Neural cell (in vitro differentiated cells): Measurements from ENCODE around the gene PRSS35. TPM values are rescaled to one million over a fixed set of nuclear protein-coding genes. Genes with fewer than 3 reads are reported as not detected.

ENCODE experiments used
- H2AFZ ChIP-seq: fragments of 200-600, 300-800 bp; sonication (generic), shearing (Covaris generic); 2 replicates; pipeline ENCODE4 v1.6.0; 2014; ENCODE audit warnings: low read depth, mild to moderate bottlenecking, antibody characterized with exemption, low read length, moderate library complexity
- H3F3A ChIP-seq: fragments of 200-600 bp; shearing (Covaris generic); 2 replicates; pipeline ENCODE4 v1.6.1; 2016; ENCODE audit warnings: mild to moderate bottlenecking, moderate library complexity, mixed read lengths, antibody characterized with exemption, low read length; ENCODE audit not compliant: insufficient read depth, poor library complexity, severe bottlenecking
- H3K27ac ChIP-seq: fragments of 200-600, 300-800 bp; sonication (generic), shearing (Covaris generic); 2 replicates; pipeline ENCODE4 v1.5.1; 2014; ENCODE audit warnings: mild to moderate bottlenecking, low read length, moderate library complexity
- H3K27me3 ChIP-seq: fragments of 300-800, 200-600 bp; sonication (generic), shearing (Covaris generic); 2 replicates; pipeline ENCODE4 v1.6.0; 2014; ENCODE audit warnings: mild to moderate bottlenecking, low read depth, low read length, moderate library complexity; ENCODE audit not compliant: insufficient read depth
- H3K36me3 ChIP-seq: fragments of 300-800, 200-600 bp; sonication (generic), shearing (Covaris generic); 2 replicates; pipeline ENCODE4 v1.5.1; 2014; ENCODE audit warnings: mild to moderate bottlenecking, antibody characterized with exemption, low read length, moderate library complexity; ENCODE audit not compliant: insufficient read depth
- H3K4me2 ChIP-seq: fragments of 300-800, 200-600 bp; sonication (generic), shearing (Covaris generic); 2 replicates; pipeline ENCODE4 v1.6.0; 2014; ENCODE audit warnings: mild to moderate bottlenecking, low read length
- H3K4me3 ChIP-seq: fragments of 300-800, 200-600 bp; sonication (generic), shearing (Covaris generic); 2 replicates; pipeline ENCODE4 v1.5.1; 2014; ENCODE audit warnings: mild to moderate bottlenecking, low read length, moderate library complexity
- H3K79me2 ChIP-seq: fragments of 200-600 bp; shearing (Covaris generic); replicated peaks from 2 replicates; pipeline ENCODE4 v1.6.0; 2014; ENCODE audit warnings: mild to moderate bottlenecking, low read length, moderate library complexity; ENCODE audit not compliant: insufficient read depth
- H3K9ac ChIP-seq: fragments of 300-800, 200-600 bp; sonication (generic), shearing (Covaris generic); 2 replicates; pipeline ENCODE4 v1.6.1; 2016; ENCODE audit warnings: mild to moderate bottlenecking, low read length, mixed read lengths
- H3K9me2 ChIP-seq: fragments of 200-600 bp; shearing (Covaris generic); 2 replicates; pipeline ENCODE4 v1.6.1; 2016; ENCODE audit warnings: mild to moderate bottlenecking, low read length, mixed read lengths; ENCODE audit not compliant: insufficient read depth
- H3K9me3 ChIP-seq: fragments of 200-600, 300-800 bp; sonication (generic), shearing (Covaris generic); 2 replicates; pipeline ENCODE4 v1.6.1; 2016; ENCODE audit warnings: mild to moderate bottlenecking, mixed run types, low read length, moderate library complexity, mixed read lengths
- H4K20me1 ChIP-seq: fragments of 200-600 bp; shearing (Covaris generic); 2 replicates; pipeline ENCODE4 v1.6.1; 2016; ENCODE audit warnings: mild to moderate bottlenecking, mixed run types; ENCODE audit not compliant: insufficient read depth
- CTCF ChIP-seq: fragments of 450-650 bp; IDR thresholded peaks from 2 replicates; pipeline ENCODE4 v1.5.1; 2014; ENCODE audit warnings: antibody characterized with exemption, mild to moderate bottlenecking, moderate library complexity; ENCODE audit not compliant: poor library complexity, severe bottlenecking
- EP300 ChIP-seq: fragments of 450-650 bp; conservative IDR thresholded peaks from 2 replicates; pipeline ENCODE4 v1.6.1; 2014; ENCODE audit warnings: antibody characterized with exemption, mild to moderate bottlenecking, moderate library complexity; ENCODE audit not compliant: poor library complexity, severe bottlenecking
- EZH2 ChIP-seq: fragments of 200-600, 300-800 bp; shearing (Covaris generic), sonication (generic); IDR thresholded peaks from 2 replicates; pipeline ENCODE4 v1.6.1; 2014; ENCODE audit warnings: antibody characterized with exemption, low read length, borderline replicate concordance, mild to moderate bottlenecking; ENCODE audit not compliant: insufficient read depth, poor library complexity, severe bottlenecking
- MXI1 ChIP-seq: fragments of 450-650 bp; conservative IDR thresholded peaks from 2 replicates; pipeline ENCODE4 v1.6.1; 2014; ENCODE audit warnings: antibody characterized with exemption, mild to moderate bottlenecking; ENCODE audit not compliant: poor library complexity, severe bottlenecking
- POLR2AphosphoS5 ChIP-seq: IDR thresholded peaks from 2 replicates; pipeline ENCODE4 v1.6.1; 2012
- REST ChIP-seq: IDR thresholded peaks from 2 replicates; pipeline ENCODE4 v1.6.1; 2012; ENCODE audit warnings: borderline replicate concordance
- SMC3 ChIP-seq: fragments of 450-650 bp; conservative IDR thresholded peaks from 2 replicates; pipeline ENCODE4 v1.6.1; 2014; ENCODE audit warnings: antibody characterized with exemption, mild to moderate bottlenecking, moderate library complexity; ENCODE audit not compliant: poor library complexity
- TAF1 ChIP-seq: IDR thresholded peaks from 2 replicates; pipeline ENCODE4 v1.6.1; 2012; ENCODE audit warnings: low read depth
- polyA plus RNA-seq: library from polyadenylated mRNA; depleted of rRNA; stranded (reverse); fragments of >200 nt; gene quantifications from 2 replicates; pipeline ENCODE4 v1.2.3, GENCODE V29; 2014

PRSS35 gene
- polyA plus RNA-seq, 1 donor from 2014 or later: 0.32 TPM

- Histone ChIP-seq H3K79me2 (no peaks in the 10 kb centered on the region), H4K20me1 (no peaks in the 10 kb centered on the region), H3K27ac (no peak overlapping the region), H3K9me3 (no peaks in the 10 kb centered on the region), H3K36me3 (peaks cover 22% of the 10 kb centered on the region), H3K4me3 (no peak overlapping the region), H3K9ac (no peak overlapping the region), H3K4me2 (no peak overlapping the region), H3K27me3 (no peaks in the 10 kb centered on the region), H3F3A (no peaks in the 10 kb centered on the region), H3K9me2 (no peaks in the 10 kb centered on the region), H2AFZ (no peak overlapping the region)
- TF ChIP-seq REST (no peak), TAF1 (no peak), SMC3 (no peak), EZH2 (no peak), MXI1 (no peak), EP300 (no peak), POLR2AphosphoS5 (no peak), CTCF (no peak)
Measured at GRCh38 chr6:83574783-83575182, 62.4 kb downstream of the PRSS35 start.

Other genes with a start within 250 kb of the PRSS35 start
- 0.09 TPM in 1 of 2 replicates, not detected in the other for gene ME1, start 81.5 kb upstream of the PRSS35 start, polyA plus RNA-seq
- gene SNAP91, start 196.6 kb downstream of the PRSS35 start, polyA plus RNA-seq: 88.6 and 94.1 TPM in 2 replicates